GM19395 (cell line): ENCODE results near the gene TRAPPC2.
"Not testable (repeated sequence)": the region's sequence is repeated elsewhere in the genome, so short reads cannot be mapped to it uniquely, and the experiment has no call there.

Source experiments
- ATAC-seq: cut with Tn5 transposase; IDR thresholded peaks from one replicate; pipeline ENCODE4 v1.9.1; 2021; ENCODE audit warnings: mild to moderate bottlenecking, moderate library complexity; ENCODE audit not compliant: unreplicated experiment

TRAPPC2 gene

GRCh38 chrX:13748486-13748885 is 14.1 kb upstream of the TRAPPC2 start:
- no peak for ATAC-seq

- ATAC-seq = no peak
These were observed 13.4 kb upstream of the TRAPPC2 start for GRCh38 chrX:13747836-13748235.

GRCh38 chrX:13742397-13743176 is 8.2 kb upstream of the TRAPPC2 start:
- peak; percentile 93 for ATAC-seq

GRCh38 chrX:13741695-13742094 is 7.3 kb upstream of the TRAPPC2 start:
- ATAC-seq = no peak

- ATAC-seq = no peak
These were observed 914 bp downstream of the TRAPPC2 start for GRCh38 chrX:13733506-13733905.

GRCh38 chrX:13732246-13733067 is 2.0 kb downstream of the TRAPPC2 start:
- ATAC-seq = no peak

GRCh38 chrX:13730523-13730922 is 3.9 kb downstream of the TRAPPC2 start:
- not testable (repeated sequence) for ATAC-seq

GRCh38 chrX:13726583-13726982 is 7.8 kb downstream of the TRAPPC2 start:
- ATAC-seq = not testable (repeated sequence)

- not testable (repeated sequence) for ATAC-seq
These were observed 9.5 kb downstream of the TRAPPC2 start for GRCh38 chrX:13724878-13725277.

- no peak for ATAC-seq
These were observed 12.5 kb downstream of the TRAPPC2 start for GRCh38 chrX:13721819-13722519.

GRCh38 chrX:13721371-13721770 is 13.0 kb downstream of the TRAPPC2 start:
- no peak for ATAC-seq

GRCh38 chrX:13719192-13719856 is 15.1 kb downstream of the TRAPPC2 start:
- ATAC-seq = no peak

GRCh38 chrX:13717700-13718472 is 16.5 kb downstream of the TRAPPC2 start:
- no peak for ATAC-seq

GRCh38 chrX:13716905-13717304 is 17.5 kb downstream of the TRAPPC2 start:
- no peak for ATAC-seq

- ATAC-seq = no peak
These were observed 18.0 kb downstream of the TRAPPC2 start for GRCh38 chrX:13716455-13716854.

GRCh38 chrX:13711141-13711540 is 23.3 kb downstream of the TRAPPC2 start:
- ATAC-seq = no peak

GRCh38 chrX:13703589-13703988 is 30.8 kb downstream of the TRAPPC2 start:
- ATAC-seq = no peak

GRCh38 chrX:13703135-13703534 is 31.3 kb downstream of the TRAPPC2 start:
- no peak for ATAC-seq

GRCh38 chrX:13702111-13702789 is 32.2 kb downstream of the TRAPPC2 start:
- ATAC-seq = no peak

- ATAC-seq = no peak
These were observed 34.0 kb downstream of the TRAPPC2 start for GRCh38 chrX:13700380-13700779.
